Liver (tissue), 9 donors: ENCODE results near the gene PNMA6E. TPM values are rescaled to one million over a fixed set of nuclear protein-coding genes. Genes with fewer than 3 reads are reported as not detected.

Experiments used
- DNase-seq: peaks from one replicate; pipeline ENCODE4 v3.0.0-alpha.2; 2017; ENCODE audit warnings: low spot score
- H3K27ac ChIP-seq, 2 donors: one replicate each; pipeline ENCODE4 v1.7.0; 2013; ENCODE audit warnings: inconsistent platforms in 2 of 2, low read length in 2 of 2, control low read depth in 1 of 2, low read depth in 1 of 2, mild to moderate bottlenecking in 1 of 2
- H3K27me3 ChIP-seq, 4 donors: one replicate each; pipeline versions ENCODE4 v1.6.1 to v1.7.0; 2013; ENCODE audit warnings: low read length in 3 of 4, inconsistent platforms in 1 of 4, mild to moderate bottlenecking in 1 of 4, moderate library complexity in 1 of 4; ENCODE audit not compliant: control insufficient read depth in 4 of 4, insufficient read depth in 4 of 4
- H3K36me3 ChIP-seq, 4 donors: one replicate each; pipeline versions ENCODE4 v1.6.1 to v1.7.0; 2013; ENCODE audit warnings: low read length in 3 of 4, mild to moderate bottlenecking in 3 of 4, low read depth in 1 of 4, moderate library complexity in 1 of 4; ENCODE audit not compliant: control insufficient read depth in 4 of 4, insufficient read depth in 3 of 4
- H3K4me1 ChIP-seq, 4 donors: one replicate each; pipeline versions ENCODE4 v1.6.1 to v1.7.0; 2013; ENCODE audit warnings: low read length in 3 of 4, mild to moderate bottlenecking in 3 of 4, moderate library complexity in 1 of 4; ENCODE audit not compliant: control insufficient read depth in 4 of 4, insufficient read depth in 4 of 4
- H3K4me3 ChIP-seq, 3 donors: one replicate each; pipeline versions ENCODE4 v1.6.1 to v1.7.0; 2013; ENCODE audit warnings: low read length in 3 of 3, control low read depth in 1 of 3, low read depth in 1 of 3, mild to moderate bottlenecking in 1 of 3
- H3K9ac ChIP-seq, 2 donors: one replicate each; pipeline ENCODE4 v1.7.0; 2013; ENCODE audit warnings: low read length in 2 of 2, mild to moderate bottlenecking in 2 of 2, moderate library complexity in 2 of 2, control low read depth in 1 of 2, low read depth in 1 of 2
- H3K9me3 ChIP-seq, 4 donors: one replicate each; pipeline versions ENCODE4 v1.6.1 to v1.7.0; 2013; ENCODE audit warnings: low read length in 3 of 4; ENCODE audit not compliant: control insufficient read depth in 4 of 4
- CTCF ChIP-seq: fragments of 150-350 bp; IDR thresholded peaks from 2 replicates; pipeline ENCODE4 v1.5.1; 2017; ENCODE audit warnings: improper control_type of control experiment, low read depth, low read length; ENCODE audit not compliant: missing input control
- EGR1 ChIP-seq, 2 donors: IDR thresholded peaks; 2 replicates each; pipeline ENCODE4 v1.6.1; 2016 to 2018; ENCODE audit warnings: antibody characterized with exemption in 2 of 2, low read depth in 2 of 2
- FOXA1 ChIP-seq: IDR thresholded peaks from 2 replicates; pipeline ENCODE4 v1.6.1; 2016; ENCODE audit warnings: antibody characterized with exemption
- FOXA2 ChIP-seq: IDR thresholded peaks from 2 replicates; pipeline ENCODE4 v1.6.1; 2016; ENCODE audit warnings: antibody characterized with exemption
- GABPA ChIP-seq, 2 donors: IDR thresholded peaks in 1 of 2; conservative IDR thresholded peaks in 1 of 2; 2 replicates each; pipeline ENCODE4 v1.6.1; 2016; ENCODE audit warnings: antibody characterized with exemption in 2 of 2, mild to moderate bottlenecking in 1 of 2, moderate library complexity in 1 of 2
- HNF4A ChIP-seq, 2 donors: conservative IDR thresholded peaks; 2 replicates each; pipeline ENCODE4 v1.6.1; 2016; ENCODE audit warnings: antibody characterized with exemption in 2 of 2, mild to moderate bottlenecking in 2 of 2
- HNF4G ChIP-seq: IDR thresholded peaks from 2 replicates; pipeline ENCODE4 v1.6.1; 2016; ENCODE audit warnings: antibody characterized with exemption
- JUND ChIP-seq, 2 donors: IDR thresholded peaks; 2 replicates each; pipeline ENCODE4 v1.6.1; 2016; ENCODE audit warnings: antibody characterized with exemption in 2 of 2
- MAX ChIP-seq: IDR thresholded peaks from 2 replicates; pipeline ENCODE4 v1.6.1; 2016; ENCODE audit warnings: antibody characterized with exemption
- NR2F2 ChIP-seq: IDR thresholded peaks from 2 replicates; pipeline ENCODE4 v1.6.1; 2016; ENCODE audit warnings: antibody characterized with exemption
- RAD21 ChIP-seq, 2 donors: IDR thresholded peaks; 2 replicates each; pipeline ENCODE4 v1.6.1; 2016; ENCODE audit warnings: antibody characterized with exemption in 2 of 2, mild to moderate bottlenecking in 2 of 2
- REST ChIP-seq: IDR thresholded peaks from 2 replicates; pipeline ENCODE4 v1.6.1; 2016; ENCODE audit warnings: antibody characterized with exemption, mild to moderate bottlenecking
- RXRA ChIP-seq, 2 donors: IDR thresholded peaks; 2 replicates each; pipeline ENCODE4 v1.6.1; 2017 to 2018; ENCODE audit warnings: antibody characterized with exemption in 2 of 2, mild to moderate bottlenecking in 1 of 2
- SP1 ChIP-seq: IDR thresholded peaks from 2 replicates; pipeline ENCODE4 v1.6.1; 2018; ENCODE audit warnings: antibody characterized with exemption, mild to moderate bottlenecking
- TAF1 ChIP-seq: conservative IDR thresholded peaks from 2 replicates; pipeline ENCODE4 v1.6.1; 2016; ENCODE audit warnings: antibody characterized with exemption, mild to moderate bottlenecking
- YY1 ChIP-seq: IDR thresholded peaks from 2 replicates; pipeline ENCODE4 v1.6.1; 2016; ENCODE audit warnings: antibody characterized with exemption, mild to moderate bottlenecking
- ZBTB33 ChIP-seq: IDR thresholded peaks from 2 replicates; pipeline ENCODE4 v1.6.1; 2016; ENCODE audit warnings: antibody characterized with exemption
- WGBS: extraction: QIAGEN DNeasy Blood & Tissue Kit; methylation state at CpG from one replicate; pipeline ENCODE4 v1.1.7; 2013; 5-methylcytosine and 5-hydroxymethylcytosine counted together
- polyA plus RNA-seq, 2 donors: library from polyadenylated mRNA; stranded (reverse) in 1 of 2; unstranded in 1 of 2; fragments of 200-250 nt in 1 of 2; fragments of >200 nt in 1 of 2; fragmentation: Nextera tagmentation in 1 of 2; extraction: Ambion mirVana in 1 of 2; gene quantifications; one replicate each; pipeline versions ENCODE4 v1.2.1 to v1.2.3, GENCODE V29; 2013 to 2015
- total RNA-seq, 2 donors: library from RNA; depleted of rRNA; stranded (reverse); fragments of >200 nt; gene quantifications; one replicate each; pipeline ENCODE4 v1.2.3, GENCODE V29; 2014
- TF ChIP-seq, protein P1 (sequence below): IDR thresholded peaks from 2 replicates; pipeline ENCODE4 v1.6.1; 2016; ENCODE audit warnings: antibody characterized with exemption
- donor health status: healthy.
- donor health status: healthy.
- donor health status: healthy.
- donor health status: healthy.
- donor health status: healthy.

Gene PNMA6E
- total and polyA plus RNA-seq, 4 donors, result not detected

- Histone ChIP-seq H3K36me3 (no peaks in the 10 kb centered on the region), H3K4me3 (no peak overlapping the region), H3K27me3 (no peaks in the 10 kb centered on the region), H3K9me3 (no peaks in the 10 kb centered on the region), H3K27ac (no peak overlapping the region), H3K9ac (no peak overlapping the region), H3K4me1 (no peaks in the 10 kb centered on the region)
- no peak for DNase-seq
- 89% methylated on average over 10 of the region's 10 CpGs for WGBS
- TF ChIP-seq REST, result no peak
- TF ChIP-seq MAX, result no peak
- TF ChIP-seq, protein P1, sequence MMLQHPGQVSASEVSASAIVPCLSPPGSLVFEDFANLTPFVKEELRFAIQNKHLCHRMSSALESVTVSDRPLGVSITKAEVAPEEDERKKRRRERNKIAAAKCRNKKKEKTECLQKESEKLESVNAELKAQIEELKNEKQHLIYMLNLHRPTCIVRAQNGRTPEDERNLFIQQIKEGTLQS, result no peak
Measured at GRCh38 chrX:153387987-153388721, 13.0 kb downstream of the PNMA6E start.

GRCh38 chrX:153387345-153387744 is 13.8 kb downstream of the PNMA6E start:
- H3K27me3 ChIP-seq, result no peaks in the 10 kb centered on the region
- H3K4me3 ChIP-seq, result no peak overlapping the region
- H3K27ac ChIP-seq, result no peak overlapping the region
- H3K4me1 ChIP-seq, result no peaks in the 10 kb centered on the region
- no peak for TF ChIP-seq CTCF
- TF ChIP-seq HNF4G, result no peak
- no peak for TF ChIP-seq JUND (IDR thresholded peaks at IDR 0.05)
- TF ChIP-seq FOXA1, result no peak
- TF ChIP-seq SP1, result no peak
- no peak for TF ChIP-seq HNF4A (conservative IDR thresholded peaks at IDR 0.05)
- TF ChIP-seq YY1, result no peak
- no peak for TF ChIP-seq RXRA (IDR thresholded peaks at IDR 0.05)
- TF ChIP-seq, protein P1, result no peak
- TF ChIP-seq RAD21 (IDR thresholded peaks at IDR 0.05), result no peak
- no peak for TF ChIP-seq FOXA2
- TF ChIP-seq GABPA (IDR thresholded peaks at IDR 0.05 in 1 of 2, conservative IDR thresholded peaks at IDR 0.05 in 1 of 2), result no peak
- TF ChIP-seq MAX, result no peak
- TF ChIP-seq NR2F2, result no peak
- TF ChIP-seq ZBTB33, result no peak
- TF ChIP-seq EGR1 (IDR thresholded peaks at IDR 0.05; ENCODE audit: low read depth in 2 of 2), result no peak
- no peak for TF ChIP-seq REST
- no peak for TF ChIP-seq TAF1
- no peaks in the 10 kb centered on the region for H3K36me3 ChIP-seq
- H3K9me3 ChIP-seq, result no peaks in the 10 kb centered on the region
- no peak overlapping the region for H3K9ac ChIP-seq
- 84% methylated on average over 5 of the region's 5 CpGs for WGBS
- no peak for DNase-seq
